ENCODE data around the gene C1QL3.

C1QL3 gene

GRCh38 chr10:16559236-16559773 lies 37.6 kb upstream of the C1QL3 start:
- no peaks in the 10 kb centered on the region for H3K27me3 ChIP-seq
- TF ChIP-seq CTCF (IDR thresholded peaks at IDR 0.05): no peak
- H3K36me3 ChIP-seq: no peaks in the 10 kb centered on the region
- no peaks in the 10 kb centered on the region for H3K9me3 ChIP-seq
- H3K27ac ChIP-seq: no peak overlapping the region
- no peak overlapping the region for H3K4me3 ChIP-seq (ENCODE audit: low read depth in 1 of 2, low read length in 1 of 2)
- no peaks in the 10 kb centered on the region for H3K4me1 ChIP-seq (ENCODE audit: control insufficient read depth in 1 of 2, insufficient read depth in 1 of 2, low read depth in 1 of 2, low read length in 1 of 2)

GRCh38 chr10:16547973-16548372 lies 26.3 kb upstream of the C1QL3 start:
- Histone ChIP-seq H3K4me1 (ENCODE audit: control insufficient read depth in 1 of 2, insufficient read depth in 1 of 2, low read depth in 1 of 2, low read length in 1 of 2) (no peaks in the 10 kb centered on the region), H3K36me3 (no peaks in the 10 kb centered on the region), H3K9me3 (no peaks in the 10 kb centered on the region), H3K27me3 (peaks cover 8% of the 10 kb centered on the region), H3K27ac (no peak overlapping the region), H3K4me3 (ENCODE audit: low read depth in 1 of 2, low read length in 1 of 2) (no peak overlapping the region)
- TF ChIP-seq CTCF (IDR thresholded peaks at IDR 0.05): no peak

GRCh38 chr10:16545116-16545736 lies 23.5 kb upstream of the C1QL3 start:
- Histone ChIP-seq H3K4me3 (ENCODE audit: low read depth in 1 of 2, low read length in 1 of 2) (no peak overlapping the region), H3K4me1 (ENCODE audit: control insufficient read depth in 1 of 2, insufficient read depth in 1 of 2, low read depth in 1 of 2, low read length in 1 of 2) (no peaks in the 10 kb centered on the region), H3K9me3 (no peaks in the 10 kb centered on the region), H3K27me3 (peaks cover 8% of the 10 kb centered on the region), H3K36me3 (no peaks in the 10 kb centered on the region), H3K27ac (no peak overlapping the region)
- TF ChIP-seq CTCF (IDR thresholded peaks at IDR 0.05): no peak

- H3K9me3 ChIP-seq: no peaks in the 10 kb centered on the region
- no peak for TF ChIP-seq CTCF (IDR thresholded peaks at IDR 0.05)
- H3K27ac ChIP-seq: no peak overlapping the region
- H3K27me3 ChIP-seq: peaks cover 11% of the 10 kb centered on the region
- no peaks in the 10 kb centered on the region for H3K4me1 ChIP-seq (ENCODE audit: control insufficient read depth in 1 of 2, insufficient read depth in 1 of 2, low read depth in 1 of 2, low read length in 1 of 2)
- no peaks in the 10 kb centered on the region for H3K36me3 ChIP-seq
- H3K4me3 ChIP-seq (ENCODE audit: low read depth in 1 of 2, low read length in 1 of 2): no peak overlapping the region
Measured at GRCh38 chr10:16544591-16544990, 22.9 kb upstream of the C1QL3 start.

GRCh38 chr10:16544099-16544498 lies 22.4 kb upstream of the C1QL3 start:
- H3K4me1 ChIP-seq (ENCODE audit: control insufficient read depth in 1 of 2, insufficient read depth in 1 of 2, low read depth in 1 of 2, low read length in 1 of 2): no peaks in the 10 kb centered on the region
- H3K27me3 ChIP-seq: peaks cover 15% of the 10 kb centered on the region
- no peaks in the 10 kb centered on the region for H3K9me3 ChIP-seq
- no peaks in the 10 kb centered on the region for H3K36me3 ChIP-seq
- H3K27ac ChIP-seq: no peak overlapping the region
- no peak for TF ChIP-seq CTCF (IDR thresholded peaks at IDR 0.05)
- H3K4me3 ChIP-seq (ENCODE audit: low read depth in 1 of 2, low read length in 1 of 2): no peak overlapping the region
